LHCN-M2 (cell line): Measurements from ENCODE around the gene MYOM1. TPM values are rescaled to one million over a fixed set of nuclear protein-coding genes. Genes with fewer than 3 reads are reported as not detected.

Experiments used
- DNase-seq: peaks from one replicate; pipeline ENCODE4 v3.0.0-alpha.2; 2012; ENCODE audit warnings: low read depth
- polyA plus RNA-seq: library from polyadenylated mRNA; unstranded; fragments of >200 nt; gene quantifications from one replicate; pipeline ENCODE4 v1.2.1, GENCODE V29; 2012; ENCODE audit warnings: missing spikeins
- total RNA-seq: library from RNA; depleted of rRNA; stranded (reverse); fragments of >200 nt; gene quantifications from 2 replicates; pipeline ENCODE4 v1.2.3, GENCODE V29; 2014; rRNA removed

MYOM1 gene
- total RNA-seq = under 0.01 and 0.06 TPM in 2 replicates
- polyA plus RNA-seq = 0.23 TPM

GRCh38 chr18:3219631-3220335 is at the start of gene MYOM1:
Gene MYOM1, minus strand, starts transcription at chr18:3219968. Its CDS starts 4,745 bp downstream, at chr18:3215223.
- no peak for DNase-seq

- no peak for DNase-seq
These were observed 49.6 kb upstream of the MYOM1 start for GRCh38 chr18:3269241-3269913.

GRCh38 chr18:3268306-3268705 is 48.5 kb upstream of the MYOM1 start:
- no peak for DNase-seq

GRCh38 chr18:3266062-3266608 is 46.4 kb upstream of the MYOM1 start:
- no peak for DNase-seq

- DNase-seq = no peak
These were observed 45.8 kb upstream of the MYOM1 start for GRCh38 chr18:3265564-3266033.

GRCh38 chr18:3264362-3264761 is 44.6 kb upstream of the MYOM1 start:
- DNase-seq = peak; percentile 59

GRCh38 chr18:3263132-3263700 is 43.4 kb upstream of the MYOM1 start:
- no peak for DNase-seq

GRCh38 chr18:3262234-3263131 is 42.7 kb upstream of the MYOM1 start:
- no peak for DNase-seq

- DNase-seq = peak; percentile 81
These were observed 41.8 kb upstream of the MYOM1 start, which contains the start of gene MYL12B for GRCh38 chr18:3261373-3262233. Gene MYL12B, plus strand, starts transcription at chr18:3262133. Its CDS starts 10,766 bp downstream, at chr18:3272899.

GRCh38 chr18:3260995-3261372 is 41.2 kb upstream of the MYOM1 start:
- no peak for DNase-seq

GRCh38 chr18:3257627-3258120 is 37.9 kb upstream of the MYOM1 start:
- DNase-seq = no peak

- peak; percentile 79 for DNase-seq
These were observed 37.2 kb upstream of the MYOM1 start for GRCh38 chr18:3256693-3257626.

- no peak for DNase-seq
These were observed 35.9 kb upstream of the MYOM1 start for GRCh38 chr18:3255611-3256165.

- DNase-seq = no peak
These were observed 35.0 kb upstream of the MYOM1 start for GRCh38 chr18:3254725-3255124.

- DNase-seq = no peak
These were observed 33.1 kb upstream of the MYOM1 start for GRCh38 chr18:3252843-3253242.

GRCh38 chr18:3251963-3252277 is 32.2 kb upstream of the MYOM1 start:
- DNase-seq = no peak

- DNase-seq = no peak
These were observed 31.6 kb upstream of the MYOM1 start for GRCh38 chr18:3251249-3251962.
